Dermis blood vessel endothelial cell (primary cell): Measurements from ENCODE around the gene ACP1. TPM values are rescaled to one million over a fixed set of nuclear protein-coding genes. Genes with fewer than 3 reads are reported as not detected.

ENCODE experiments used
- DNase-seq: peaks from one replicate; pipeline ENCODE4 v3.0.0; 2010
- total RNA-seq: library from RNA; depleted of rRNA; stranded (reverse); fragments of >200 nt; gene quantifications from 2 replicates; pipeline ENCODE4 v1.2.3, GENCODE V29; 2014

The ACP1 gene
- total RNA-seq, 1 donor from 2014 or later: 68.1 TPM

- no peak for DNase-seq
Observed at GRCh38 chr2:282371-283263, 17.9 kb downstream of the ACP1 start.

- DNase-seq: no peak
Observed at GRCh38 chr2:283996-284794, 19.4 kb downstream of the ACP1 start.

GRCh38 chr2:284896-285492, 20.2 kb downstream of the ACP1 start:
- DNase-seq: no peak

GRCh38 chr2:285531-285930, 20.8 kb downstream of the ACP1 start:
- no peak for DNase-seq

GRCh38 chr2:286035-286434, 21.3 kb downstream of the ACP1 start:
- DNase-seq: no peak

- peak; percentile 22 for DNase-seq
Observed at GRCh38 chr2:286774-287392, 22.1 kb downstream of the ACP1 start.

GRCh38 chr2:287471-287885, 22.7 kb downstream of the ACP1 start:
- DNase-seq: peak; percentile 50

GRCh38 chr2:287911-288757, 23.4 kb downstream of the ACP1 start, which contains the start of gene ALKAL2:
Gene ALKAL2 (minus strand): TSS chr2:288091. CDS start chr2:287835, 256 bp downstream.
- peak; percentile 28 for DNase-seq

- DNase-seq: peak; percentile 3
Observed at GRCh38 chr2:288758-289361, 24.1 kb downstream of the ACP1 start.

- DNase-seq: peak; percentile 33
Observed at GRCh38 chr2:289362-290089, 24.8 kb downstream of the ACP1 start.

- peak; percentile 81 for DNase-seq
Observed at GRCh38 chr2:290090-290722, 25.5 kb downstream of the ACP1 start.

GRCh38 chr2:295090-295489, 30.3 kb downstream of the ACP1 start:
- no peak for DNase-seq

- no peak for DNase-seq
Observed at GRCh38 chr2:296354-296753, 31.6 kb downstream of the ACP1 start.

- no peak for DNase-seq
Observed at GRCh38 chr2:305366-305765, 40.6 kb downstream of the ACP1 start.

- no peak for DNase-seq
Observed at GRCh38 chr2:309148-309953, 44.6 kb downstream of the ACP1 start.

GRCh38 chr2:309954-310510, 45.3 kb downstream of the ACP1 start:
- DNase-seq: no peak

- no peak for DNase-seq
Observed at GRCh38 chr2:310994-311393, 46.2 kb downstream of the ACP1 start.

- DNase-seq: no peak
Observed at GRCh38 chr2:313991-314390, 49.2 kb downstream of the ACP1 start.
